ENCODE results near the gene BAZ1B.
"Not testable (repeated sequence)": the region's sequence is repeated elsewhere in the genome, so short reads cannot be mapped to it uniquely, and the experiment has no call there.

The BAZ1B gene

DNA sequence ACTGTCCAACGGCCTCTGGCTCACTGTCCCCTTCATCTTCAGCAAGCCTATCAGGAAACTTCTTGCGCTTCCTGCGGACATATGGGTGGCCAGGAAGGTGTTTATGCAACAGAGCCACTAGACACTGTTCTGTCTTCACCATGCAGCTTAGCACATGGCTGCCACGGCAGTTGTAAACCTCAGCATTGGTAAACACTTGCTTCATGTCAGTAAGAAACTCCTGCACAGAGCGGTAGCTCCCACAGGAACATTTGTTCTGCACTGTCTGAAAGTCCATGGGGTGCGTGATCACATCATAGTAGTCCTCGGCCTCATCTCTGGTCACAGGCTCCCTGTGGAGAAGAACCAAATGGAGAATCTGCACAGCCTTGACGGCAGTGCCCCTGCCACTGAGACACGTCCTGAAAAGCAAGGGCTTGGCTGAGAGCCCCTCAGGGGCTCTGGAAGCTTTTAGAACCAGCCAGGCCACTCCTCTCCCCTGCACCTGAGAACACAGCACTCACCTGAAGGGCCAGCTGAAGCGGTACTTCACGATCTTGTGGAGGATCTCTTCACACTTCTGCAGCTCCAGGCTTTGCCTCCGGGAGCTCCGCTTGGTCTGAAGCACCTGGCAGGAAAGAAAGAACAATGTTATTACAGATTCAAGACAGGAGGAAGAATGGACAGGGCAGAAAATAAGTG is 79.7 kb downstream of the BAZ1B start:
- no peak for FAIRE-seq

- FAIRE-seq, result no peak
Measured at GRCh38 chr7:73439410-73439704, 82.7 kb downstream of the BAZ1B start.

GRCh38 chr7:73438547-73439409 is 83.3 kb downstream of the BAZ1B start:
- no peak for FAIRE-seq

GRCh38 chr7:73437621-73438416 is 84.3 kb downstream of the BAZ1B start:
- FAIRE-seq, result no peak

DNA sequence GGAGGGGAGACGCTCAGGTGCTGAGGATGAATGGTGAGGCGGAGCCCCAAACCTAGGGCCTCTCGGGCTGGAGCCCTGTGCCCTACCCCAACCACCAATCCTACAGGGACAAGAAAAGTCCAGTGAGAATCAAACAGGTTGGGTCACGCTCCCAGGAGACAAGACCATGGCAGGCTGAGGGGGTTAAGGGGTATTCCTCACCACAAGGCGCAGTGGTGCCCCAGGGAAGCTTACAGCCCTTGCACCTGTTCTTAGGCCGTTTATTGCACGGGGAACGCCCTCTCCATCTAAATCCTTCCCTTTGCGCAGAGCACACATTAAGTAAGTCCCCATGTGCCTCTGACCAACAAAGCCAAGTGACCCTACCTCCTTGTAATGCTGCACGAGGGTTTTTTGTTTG is 85.0 kb downstream of the BAZ1B start:
- no peak for FAIRE-seq

- FAIRE-seq, result no peak
Measured at GRCh38 chr7:73436031-73436929, 85.8 kb downstream of the BAZ1B start.

GRCh38 chr7:73435471-73436009 is 86.6 kb downstream of the BAZ1B start:
- FAIRE-seq, result no peak

DNA sequence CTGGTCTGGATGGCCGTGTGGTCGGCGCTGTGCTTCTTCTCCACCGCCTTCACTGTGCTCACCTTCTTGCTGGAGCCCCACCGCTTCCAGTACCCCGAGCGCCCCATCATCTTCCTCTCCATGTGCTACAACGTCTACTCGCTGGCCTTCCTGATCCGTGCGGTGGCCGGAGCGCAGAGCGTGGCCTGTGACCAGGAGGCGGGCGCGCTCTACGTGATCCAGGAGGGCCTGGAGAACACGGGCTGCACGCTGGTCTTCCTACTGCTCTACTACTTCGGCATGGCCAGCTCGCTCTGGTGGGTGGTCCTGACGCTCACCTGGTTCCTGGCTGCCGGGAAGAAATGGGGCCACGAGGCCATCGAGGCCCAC is 87.4 kb downstream of the BAZ1B start:
- no peak for FAIRE-seq

- no peak for FAIRE-seq
Measured at GRCh38 chr7:73433924-73434700, 88.0 kb downstream of the BAZ1B start.

DNA sequence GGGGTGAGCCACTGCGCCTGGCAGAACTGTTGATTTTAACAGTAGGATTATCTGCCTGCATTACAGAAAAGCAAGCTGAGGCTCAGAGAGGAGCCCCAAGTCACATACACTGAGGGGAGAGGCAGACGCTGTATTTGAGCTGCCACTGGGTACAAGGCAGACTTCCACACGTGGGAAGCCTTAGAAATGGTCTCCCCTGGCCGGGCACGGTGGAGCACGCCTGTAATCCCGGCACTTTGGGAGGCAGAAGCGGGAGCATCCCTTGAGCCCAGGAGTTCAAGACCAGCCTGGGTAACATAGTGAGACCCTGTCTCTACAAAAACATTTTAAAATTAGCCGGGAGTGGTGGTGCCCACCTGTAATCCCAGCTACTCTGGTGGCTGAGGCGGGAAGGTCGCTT is 89.4 kb downstream of the BAZ1B start:
- no peak for FAIRE-seq

DNA sequence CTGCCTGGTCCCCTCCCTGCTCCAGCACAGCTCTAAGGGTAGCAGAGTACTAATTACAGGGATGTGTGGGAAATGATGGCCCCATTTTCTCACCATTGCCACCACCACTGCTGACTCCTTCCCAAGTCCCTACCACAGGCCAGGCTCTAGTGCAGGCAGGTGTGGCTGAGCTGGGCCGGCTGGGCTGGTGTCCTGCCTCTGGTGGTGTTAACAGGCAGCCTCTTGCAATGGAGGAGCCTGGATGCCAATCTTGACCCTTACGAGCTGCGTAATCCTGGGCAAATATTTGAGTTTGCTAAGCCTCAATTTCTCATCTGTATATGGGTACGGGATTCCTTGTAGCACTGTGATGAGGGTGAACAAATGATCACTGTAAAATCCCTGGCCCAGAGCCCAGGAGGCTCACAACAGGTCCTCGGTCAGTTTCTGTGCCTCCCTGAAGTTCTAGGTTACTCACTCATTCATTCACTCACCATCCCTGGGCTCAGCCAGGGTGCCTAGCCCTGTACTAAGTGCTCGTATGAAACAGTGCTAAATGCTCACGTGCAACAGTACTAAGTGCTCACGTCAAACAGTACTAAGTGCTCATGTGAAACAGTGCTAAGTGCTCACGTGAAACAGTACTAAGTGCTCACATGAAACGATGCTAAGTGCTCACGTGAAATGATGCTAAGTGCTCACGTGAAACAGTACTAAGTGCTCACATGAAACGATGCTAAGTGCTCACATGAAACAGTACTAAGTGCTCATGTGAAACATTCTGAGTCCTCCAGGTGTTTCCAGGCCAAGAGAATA is 90.9 kb downstream of the BAZ1B start:
- no peak for FAIRE-seq

- FAIRE-seq, result not testable (repeated sequence)
Measured at GRCh38 chr7:73430540-73430939, 91.6 kb downstream of the BAZ1B start.

GRCh38 chr7:73429622-73430505 is 92.2 kb downstream of the BAZ1B start:
- no peak for FAIRE-seq

- no peak for FAIRE-seq
Measured at GRCh38 chr7:73429215-73429614, 92.9 kb downstream of the BAZ1B start.

DNA sequence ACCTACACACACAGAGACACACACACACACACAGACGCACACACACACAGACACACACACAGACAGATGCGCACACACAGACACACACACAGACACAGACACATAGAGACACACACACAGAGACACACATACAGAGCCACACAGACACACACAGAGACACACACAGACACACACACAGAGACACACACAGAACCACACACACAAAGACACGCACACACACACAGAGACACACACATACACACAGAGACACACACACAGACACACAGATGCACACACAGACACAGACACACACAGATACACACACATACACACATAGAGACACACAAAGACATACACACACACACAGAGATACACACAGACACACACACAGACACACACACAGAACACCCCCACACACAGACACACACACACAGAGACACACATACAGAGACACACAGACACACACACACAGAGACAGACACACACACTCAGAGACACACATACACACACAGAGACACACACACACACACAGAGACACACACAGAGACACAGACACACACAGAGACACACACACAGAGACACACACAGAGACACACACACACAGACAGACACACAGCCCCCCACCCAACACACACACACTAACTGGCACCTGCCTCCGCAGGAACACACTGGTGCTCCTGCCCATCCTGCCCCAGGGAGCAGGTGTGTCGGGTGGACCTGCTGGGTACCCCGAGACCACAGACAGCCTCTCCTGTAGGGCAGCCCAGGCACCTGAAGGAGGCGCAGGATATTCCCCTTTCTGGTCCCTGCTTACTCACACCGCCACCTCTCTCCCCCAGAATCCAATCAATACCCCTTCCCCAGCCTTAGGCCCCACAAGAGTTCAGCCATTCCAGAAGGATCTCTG is 93.9 kb downstream of the BAZ1B start:
- no peak for FAIRE-seq

- no peak for FAIRE-seq
Measured at GRCh38 chr7:73426016-73426415, 96.1 kb downstream of the BAZ1B start.

- no peak for FAIRE-seq
Measured at GRCh38 chr7:73425356-73425983, 96.6 kb downstream of the BAZ1B start.

- FAIRE-seq, result no peak
Measured at GRCh38 chr7:73424489-73424885, 97.6 kb downstream of the BAZ1B start.

Measured in G401.6 (cell line).